ENCODE measurements around the gene TARDBP.
"Not testable (repeated sequence)": the region's sequence is repeated elsewhere in the genome, so short reads cannot be mapped to it uniquely, and the experiment has no call there.

TARDBP gene

GRCh38 chr1:10992864-10993263 is 19.6 kb upstream of the TARDBP start:
- DNase-seq (ENCODE audit: low read depth): no peak

- DNase-seq (ENCODE audit: low read depth): no peak
Measured at GRCh38 chr1:10996100-10996499, 16.4 kb upstream of the TARDBP start.

GRCh38 chr1:11000526-11000925 is 11.9 kb upstream of the TARDBP start:
- no peak for DNase-seq (ENCODE audit: low read depth)

GRCh38 chr1:11013160-11013531 is 692 bp downstream of the TARDBP start:
- DNase-seq (ENCODE audit: low read depth): peak; percentile 2

- DNase-seq (ENCODE audit: low read depth): not testable (repeated sequence)
Measured at GRCh38 chr1:11019358-11019757, 6.9 kb downstream of the TARDBP start.

GRCh38 chr1:11019971-11020370 is 7.5 kb downstream of the TARDBP start:
- no peak for DNase-seq (ENCODE audit: low read depth)

- DNase-seq (ENCODE audit: low read depth): no peak
Measured at GRCh38 chr1:11023201-11023600, 10.7 kb downstream of the TARDBP start.

- no peak for DNase-seq (ENCODE audit: low read depth)
Measured at GRCh38 chr1:11024154-11024873, 11.9 kb downstream of the TARDBP start.

- DNase-seq (ENCODE audit: low read depth): no peak
Measured at GRCh38 chr1:11024874-11025203, 12.4 kb downstream of the TARDBP start.

GRCh38 chr1:11025618-11026017 is 13.2 kb downstream of the TARDBP start:
- DNase-seq (ENCODE audit: low read depth): no peak

- DNase-seq (ENCODE audit: low read depth): no peak
Measured at GRCh38 chr1:11026052-11026451, 13.6 kb downstream of the TARDBP start.

- DNase-seq (ENCODE audit: low read depth): no peak
Measured at GRCh38 chr1:11026903-11027302, 14.4 kb downstream of the TARDBP start.

GRCh38 chr1:11027316-11027715 is 14.9 kb downstream of the TARDBP start:
- no peak for DNase-seq (ENCODE audit: low read depth)

GRCh38 chr1:11028018-11028417 is 15.6 kb downstream of the TARDBP start:
- no peak for DNase-seq (ENCODE audit: low read depth)

- no peak for DNase-seq (ENCODE audit: low read depth)
Measured at GRCh38 chr1:11030865-11031264, 18.4 kb downstream of the TARDBP start.

- DNase-seq (ENCODE audit: low read depth): no peak
Measured at GRCh38 chr1:11031624-11032262, 19.3 kb downstream of the TARDBP start.

- DNase-seq (ENCODE audit: low read depth): not testable (repeated sequence)
Measured at GRCh38 chr1:11037019-11037739, 24.7 kb downstream of the TARDBP start.

GRCh38 chr1:11037740-11038182 is 25.3 kb downstream of the TARDBP start:
- peak; percentile 64 for DNase-seq (ENCODE audit: low read depth)

GRCh38 chr1:11039351-11040104 is 27.1 kb downstream of the TARDBP start:
- DNase-seq (ENCODE audit: low read depth): no peak

- DNase-seq (ENCODE audit: low read depth): not testable (repeated sequence)
Measured at GRCh38 chr1:11040105-11040429, 27.6 kb downstream of the TARDBP start.

- DNase-seq (ENCODE audit: low read depth): no peak
Measured at GRCh38 chr1:11041048-11041447, 28.6 kb downstream of the TARDBP start.

GRCh38 chr1:11042065-11042464 is 29.6 kb downstream of the TARDBP start:
- no peak for DNase-seq (ENCODE audit: low read depth)

Measured in GM04504 (cell line).